Mucosa of gallbladder (tissue), 1 donor: ENCODE measurements around the gene UHRF2. TPM values are rescaled to one million over a fixed set of nuclear protein-coding genes. Genes with fewer than 3 reads are reported as not detected.
A peak's percentile ranks its signal among the peaks of the same experiment; 100 is the strongest.
"Not testable (repeated sequence)": the region's sequence is repeated elsewhere in the genome, so short reads cannot be mapped to it uniquely, and the experiment has no call there.

Experiments
- DNase-seq: peaks from one replicate; pipeline ENCODE4 v3.0.0-alpha.2; 2020; ENCODE audit warnings: low spot score
- total RNA-seq: library from RNA; stranded (reverse); gene quantifications from one replicate; pipeline ENCODE4 v1.2.1, GENCODE V29; 2021
- donor health status: DM: no; HTN: no; CAD: no.

The UHRF2 gene, protein sequence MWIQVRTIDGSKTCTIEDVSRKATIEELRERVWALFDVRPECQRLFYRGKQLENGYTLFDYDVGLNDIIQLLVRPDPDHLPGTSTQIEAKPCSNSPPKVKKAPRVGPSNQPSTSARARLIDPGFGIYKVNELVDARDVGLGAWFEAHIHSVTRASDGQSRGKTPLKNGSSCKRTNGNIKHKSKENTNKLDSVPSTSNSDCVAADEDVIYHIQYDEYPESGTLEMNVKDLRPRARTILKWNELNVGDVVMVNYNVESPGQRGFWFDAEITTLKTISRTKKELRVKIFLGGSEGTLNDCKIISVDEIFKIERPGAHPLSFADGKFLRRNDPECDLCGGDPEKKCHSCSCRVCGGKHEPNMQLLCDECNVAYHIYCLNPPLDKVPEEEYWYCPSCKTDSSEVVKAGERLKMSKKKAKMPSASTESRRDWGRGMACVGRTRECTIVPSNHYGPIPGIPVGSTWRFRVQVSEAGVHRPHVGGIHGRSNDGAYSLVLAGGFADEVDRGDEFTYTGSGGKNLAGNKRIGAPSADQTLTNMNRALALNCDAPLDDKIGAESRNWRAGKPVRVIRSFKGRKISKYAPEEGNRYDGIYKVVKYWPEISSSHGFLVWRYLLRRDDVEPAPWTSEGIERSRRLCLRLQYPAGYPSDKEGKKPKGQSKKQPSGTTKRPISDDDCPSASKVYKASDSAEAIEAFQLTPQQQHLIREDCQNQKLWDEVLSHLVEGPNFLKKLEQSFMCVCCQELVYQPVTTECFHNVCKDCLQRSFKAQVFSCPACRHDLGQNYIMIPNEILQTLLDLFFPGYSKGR
- 33.3 TPM for total RNA-seq

- peak; percentile 99 for DNase-seq
These were observed at the start of gene UHRF2 for GRCh38 chr9:6412487-6413364. Gene UHRF2 (plus strand): TSS chr9:6413199. CDS start chr9:6413491, 292 bp downstream.

GRCh38 chr9:6367128-6367890 lies 45.7 kb upstream of the UHRF2 start:
- DNase-seq: no peak

DNA sequence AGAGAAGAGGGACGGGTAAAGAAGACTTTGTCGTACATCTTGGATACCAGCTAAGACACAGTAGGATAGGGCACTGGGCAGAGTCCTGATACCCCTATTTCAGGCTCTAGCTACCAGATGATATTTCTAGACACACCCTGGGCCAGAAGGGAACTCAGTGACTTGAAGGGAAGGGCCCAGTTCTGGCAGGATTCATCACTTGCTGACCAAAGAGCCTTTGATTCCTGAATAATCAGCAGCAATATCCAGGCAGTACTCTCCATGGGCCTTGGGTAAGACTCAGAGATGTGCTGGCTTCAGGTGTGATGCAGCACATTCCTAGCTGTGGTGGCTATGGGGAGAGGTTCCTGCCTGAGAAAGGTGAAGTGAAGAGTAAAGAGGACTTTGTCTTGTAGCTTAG lies 44.2 kb upstream of the UHRF2 start:
- no peak for DNase-seq

- not testable (repeated sequence) for DNase-seq
These were observed 31.5 kb upstream of the UHRF2 start for GRCh38 chr9:6381477-6382012.

DNA sequence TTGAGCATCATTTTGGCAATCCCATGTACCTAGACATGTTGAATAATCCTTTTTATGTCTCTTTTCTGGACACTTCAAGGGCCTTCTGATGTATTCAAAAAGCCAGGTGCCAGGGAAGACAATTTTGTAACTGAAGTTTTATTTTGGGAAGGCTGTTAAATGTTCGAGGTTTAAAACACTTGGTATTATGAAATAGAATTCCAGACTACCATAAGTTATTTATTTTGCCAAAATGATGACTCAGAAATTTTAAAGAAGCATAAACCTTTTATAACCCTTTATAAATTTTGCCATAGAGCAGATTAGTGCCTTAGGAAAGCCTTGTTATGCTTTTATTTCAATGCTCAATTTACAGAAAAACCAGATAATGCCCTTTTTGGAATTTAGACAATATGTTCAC lies 30.3 kb upstream of the UHRF2 start:
- no peak for DNase-seq

GRCh38 chr9:6383551-6384225 lies 29.3 kb upstream of the UHRF2 start:
- no peak for DNase-seq

GRCh38 chr9:6384732-6385131 lies 28.3 kb upstream of the UHRF2 start:
- DNase-seq: no peak

DNA sequence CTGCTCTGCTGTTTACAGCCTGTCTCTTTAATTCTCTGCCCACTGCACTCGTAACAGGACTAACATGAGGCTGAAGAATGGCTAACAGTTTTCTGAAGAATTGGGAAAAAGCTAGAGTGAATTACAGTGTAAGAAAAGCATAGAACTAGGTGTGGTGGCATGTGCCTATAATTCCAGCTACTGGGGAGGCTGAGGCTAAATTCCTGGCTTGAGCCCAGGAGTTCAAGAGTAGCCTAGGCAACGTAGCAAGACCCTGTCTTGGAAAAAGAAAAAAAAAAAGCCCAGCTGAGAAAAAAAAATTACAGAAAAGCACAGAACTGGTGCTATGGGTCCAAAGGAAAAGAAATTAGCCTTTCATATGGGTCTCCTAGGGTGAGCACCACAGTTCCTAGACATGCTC lies 13.9 kb upstream of the UHRF2 start:
- no peak for DNase-seq

GRCh38 chr9:6405371-6405770 lies 7.6 kb upstream of the UHRF2 start:
- DNase-seq: no peak

GRCh38 chr9:6407778-6408177 lies 5.2 kb upstream of the UHRF2 start:
- no peak for DNase-seq

- no peak for DNase-seq
These were observed 4.7 kb upstream of the UHRF2 start for GRCh38 chr9:6408320-6408719.

GRCh38 chr9:6409811-6410210 lies 3.2 kb upstream of the UHRF2 start:
- DNase-seq: no peak

- DNase-seq: no peak
These were observed 2.4 kb upstream of the UHRF2 start for GRCh38 chr9:6410633-6411032.

DNA sequence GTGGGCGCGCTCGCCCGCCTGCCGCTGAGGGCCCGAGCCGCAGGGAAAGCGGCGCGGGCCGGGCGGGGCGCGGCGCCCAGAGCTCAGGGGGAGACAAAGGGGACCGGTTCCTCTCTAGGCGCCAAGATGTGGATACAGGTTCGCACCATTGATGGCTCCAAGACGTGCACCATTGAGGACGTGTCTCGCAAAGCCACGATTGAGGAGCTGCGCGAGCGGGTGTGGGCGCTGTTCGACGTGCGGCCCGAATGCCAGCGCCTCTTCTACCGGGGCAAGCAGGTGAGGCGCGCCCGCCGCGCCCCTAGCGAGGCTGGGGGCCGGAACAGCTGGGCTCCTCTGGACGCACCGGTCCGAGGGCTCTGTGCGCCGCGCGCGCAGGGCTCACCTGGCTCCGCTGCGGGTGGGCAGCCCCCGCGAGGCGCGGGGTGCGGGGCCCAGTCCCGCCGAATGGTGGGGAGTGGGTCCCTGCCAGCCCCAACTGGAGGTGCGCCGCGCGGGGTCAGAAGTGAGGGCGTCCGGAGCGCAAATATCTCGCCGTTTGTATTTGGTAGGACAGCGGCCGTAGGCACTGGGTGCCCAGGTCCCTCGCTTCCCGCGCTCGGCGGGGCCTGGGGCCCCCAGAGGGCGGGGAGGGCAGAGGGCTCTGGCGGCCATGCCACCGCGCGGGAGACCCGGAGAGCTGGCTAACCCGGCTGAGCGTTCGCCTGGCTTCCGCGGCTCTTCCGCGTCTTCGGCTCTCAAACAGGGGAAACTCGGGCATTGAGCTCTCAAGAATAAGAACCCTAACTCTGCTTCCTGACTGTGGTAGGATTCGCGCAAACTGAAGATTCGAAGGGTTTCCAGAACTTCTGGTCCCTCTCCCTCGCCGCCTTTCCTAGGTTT lies 607 bp downstream of the UHRF2 start:
- peak; percentile 27 for DNase-seq

- DNase-seq: no peak
These were observed 1.2 kb downstream of the UHRF2 start for GRCh38 chr9:6414247-6414641.

DNA sequence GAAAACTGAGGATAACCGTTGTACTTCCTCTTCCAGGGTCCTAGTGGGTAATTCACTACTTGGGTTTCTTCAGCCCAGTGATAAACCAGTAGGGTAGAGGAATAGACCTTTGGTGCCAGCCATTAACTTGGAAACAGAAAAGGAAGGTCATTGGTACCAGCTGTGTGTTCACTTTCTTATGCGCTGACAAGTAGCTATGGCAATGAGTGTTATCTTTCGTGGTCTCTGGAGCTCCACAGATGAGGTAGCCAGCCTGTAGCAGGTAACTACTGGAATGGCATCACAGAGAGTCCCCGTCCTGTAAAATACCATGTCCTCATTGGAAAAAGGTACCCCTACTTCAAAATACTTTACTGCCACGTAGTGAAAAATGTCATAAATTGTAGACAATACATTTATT lies 2.3 kb downstream of the UHRF2 start:
- no peak for DNase-seq

DNA sequence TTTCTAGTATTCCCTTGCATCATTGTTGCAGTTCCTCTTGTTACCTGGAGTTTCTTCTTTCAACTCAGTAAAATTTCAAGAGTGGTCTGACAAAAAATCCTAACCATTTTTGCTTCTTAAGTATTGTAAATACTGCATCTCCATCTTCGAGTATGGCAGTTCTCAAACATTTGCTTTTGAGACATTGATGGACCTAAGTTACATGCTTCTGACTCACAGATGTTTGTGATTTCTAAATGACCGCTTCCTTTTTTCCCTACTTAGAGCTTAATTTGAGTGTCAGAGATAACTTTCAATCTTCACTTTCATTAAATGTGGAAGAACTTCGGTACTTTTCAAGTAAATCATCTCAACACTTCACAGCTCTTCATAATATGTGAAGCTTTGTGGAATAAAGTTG lies 4.2 kb downstream of the UHRF2 start:
- DNase-seq: no peak

DNA sequence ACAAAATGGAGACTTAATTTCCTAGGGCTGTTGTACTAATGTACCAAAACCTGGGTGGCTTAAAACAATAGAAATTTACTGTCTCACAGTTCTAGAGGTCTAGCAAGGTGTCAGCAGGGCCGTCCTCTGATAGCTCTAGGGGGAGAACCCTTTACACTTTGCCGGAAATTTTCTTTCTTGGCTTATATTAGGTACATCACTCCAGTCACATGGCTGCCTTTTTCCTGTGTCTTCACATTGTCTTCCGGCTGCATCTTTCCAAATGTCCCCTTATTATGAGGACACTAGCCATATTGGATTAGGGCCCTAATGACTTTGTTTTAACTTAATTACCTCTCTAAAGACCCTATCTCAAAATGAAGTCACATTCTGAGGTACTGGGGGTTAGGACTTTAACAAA lies 5.8 kb downstream of the UHRF2 start:
- DNase-seq: no peak

- DNase-seq: no peak
These were observed 11.9 kb downstream of the UHRF2 start for GRCh38 chr9:6424940-6425339.
